Measurements from ENCODE around the gene MRPL12.

Gene MRPL12

DNA sequence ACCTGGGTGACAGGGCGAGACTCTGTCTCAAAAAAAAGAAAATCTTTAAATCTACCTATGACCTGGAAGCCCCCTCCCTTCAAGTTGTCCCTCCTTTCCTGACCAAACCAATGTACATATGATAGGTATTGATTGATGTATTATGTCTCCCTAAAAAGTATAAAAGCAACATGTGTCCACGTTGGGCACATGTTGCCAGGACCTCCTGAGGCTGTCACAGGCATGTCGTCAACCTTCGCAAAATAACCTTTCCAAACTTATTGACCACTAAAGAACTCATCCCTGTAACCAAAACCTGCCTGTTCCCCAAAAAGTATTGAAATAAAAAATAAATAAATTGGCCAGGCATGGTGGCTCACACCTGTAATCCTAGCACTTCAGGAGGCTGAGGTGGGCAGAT lies 41.2 kb upstream of the MRPL12 start:
- no peaks in the 10 kb centered on the region for H3K27me3 ChIP-seq (ENCODE audit: insufficient read depth, poor library complexity, severe bottlenecking)
- no peak overlapping the region for H3K27ac ChIP-seq (replicated peaks)
- DNase-seq (ENCODE audit: low read depth in 1 of 2, low spot score in 1 of 2), result no peak
- no peak overlapping the region for H3K4me3 ChIP-seq (replicated peaks; ENCODE audit: insufficient read depth, low read length)
- no peak for TF ChIP-seq SPI1 (IDR thresholded peaks at IDR 0.05; ENCODE audit: borderline replicate concordance, low read depth)
- TF ChIP-seq, protein P1, sequence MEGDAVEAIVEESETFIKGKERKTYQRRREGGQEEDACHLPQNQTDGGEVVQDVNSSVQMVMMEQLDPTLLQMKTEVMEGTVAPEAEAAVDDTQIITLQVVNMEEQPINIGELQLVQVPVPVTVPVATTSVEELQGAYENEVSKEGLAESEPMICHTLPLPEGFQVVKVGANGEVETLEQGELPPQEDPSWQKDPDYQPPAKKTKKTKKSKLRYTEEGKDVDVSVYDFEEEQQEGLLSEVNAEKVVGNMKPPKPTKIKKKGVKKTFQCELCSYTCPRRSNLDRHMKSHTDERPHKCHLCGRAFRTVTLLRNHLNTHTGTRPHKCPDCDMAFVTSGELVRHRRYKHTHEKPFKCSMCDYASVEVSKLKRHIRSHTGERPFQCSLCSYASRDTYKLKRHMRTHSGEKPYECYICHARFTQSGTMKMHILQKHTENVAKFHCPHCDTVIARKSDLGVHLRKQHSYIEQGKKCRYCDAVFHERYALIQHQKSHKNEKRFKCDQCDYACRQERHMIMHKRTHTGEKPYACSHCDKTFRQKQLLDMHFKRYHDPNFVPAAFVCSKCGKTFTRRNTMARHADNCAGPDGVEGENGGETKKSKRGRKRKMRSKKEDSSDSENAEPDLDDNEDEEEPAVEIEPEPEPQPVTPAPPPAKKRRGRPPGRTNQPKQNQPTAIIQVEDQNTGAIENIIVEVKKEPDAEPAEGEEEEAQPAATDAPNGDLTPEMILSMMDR (IDR thresholded peaks at IDR 0.05; ENCODE audit: insufficient read depth, low read length), result no peak

DNA sequence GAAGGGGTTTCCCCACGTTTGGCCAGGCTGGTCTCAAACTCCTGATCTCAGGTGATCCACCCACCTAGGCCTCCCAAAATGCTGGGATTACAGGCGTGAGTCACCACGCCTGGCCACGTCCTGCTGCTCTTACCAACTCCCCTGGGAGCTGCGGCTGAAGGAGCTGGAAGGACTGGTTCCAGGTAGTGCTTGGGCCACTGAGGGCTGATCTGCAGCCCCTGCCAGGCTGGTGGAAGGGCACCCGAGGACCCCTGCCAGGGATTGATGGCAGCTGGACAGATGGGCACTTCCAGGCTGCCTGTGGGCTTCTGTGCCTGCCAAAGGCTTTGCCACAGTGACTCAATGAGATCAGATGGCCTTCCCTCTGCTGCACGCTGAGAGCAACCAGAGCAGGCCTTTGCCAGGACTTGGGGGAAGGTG lies 39.1 kb upstream of the MRPL12 start:
- Histone ChIP-seq H3K4me3 (replicated peaks; ENCODE audit: insufficient read depth, low read length) (no peak overlapping the region), H3K27me3 (ENCODE audit: insufficient read depth, poor library complexity, severe bottlenecking) (no peaks in the 10 kb centered on the region), H3K27ac (replicated peaks) (no peak overlapping the region)
- TF ChIP-seq, protein P2, sequence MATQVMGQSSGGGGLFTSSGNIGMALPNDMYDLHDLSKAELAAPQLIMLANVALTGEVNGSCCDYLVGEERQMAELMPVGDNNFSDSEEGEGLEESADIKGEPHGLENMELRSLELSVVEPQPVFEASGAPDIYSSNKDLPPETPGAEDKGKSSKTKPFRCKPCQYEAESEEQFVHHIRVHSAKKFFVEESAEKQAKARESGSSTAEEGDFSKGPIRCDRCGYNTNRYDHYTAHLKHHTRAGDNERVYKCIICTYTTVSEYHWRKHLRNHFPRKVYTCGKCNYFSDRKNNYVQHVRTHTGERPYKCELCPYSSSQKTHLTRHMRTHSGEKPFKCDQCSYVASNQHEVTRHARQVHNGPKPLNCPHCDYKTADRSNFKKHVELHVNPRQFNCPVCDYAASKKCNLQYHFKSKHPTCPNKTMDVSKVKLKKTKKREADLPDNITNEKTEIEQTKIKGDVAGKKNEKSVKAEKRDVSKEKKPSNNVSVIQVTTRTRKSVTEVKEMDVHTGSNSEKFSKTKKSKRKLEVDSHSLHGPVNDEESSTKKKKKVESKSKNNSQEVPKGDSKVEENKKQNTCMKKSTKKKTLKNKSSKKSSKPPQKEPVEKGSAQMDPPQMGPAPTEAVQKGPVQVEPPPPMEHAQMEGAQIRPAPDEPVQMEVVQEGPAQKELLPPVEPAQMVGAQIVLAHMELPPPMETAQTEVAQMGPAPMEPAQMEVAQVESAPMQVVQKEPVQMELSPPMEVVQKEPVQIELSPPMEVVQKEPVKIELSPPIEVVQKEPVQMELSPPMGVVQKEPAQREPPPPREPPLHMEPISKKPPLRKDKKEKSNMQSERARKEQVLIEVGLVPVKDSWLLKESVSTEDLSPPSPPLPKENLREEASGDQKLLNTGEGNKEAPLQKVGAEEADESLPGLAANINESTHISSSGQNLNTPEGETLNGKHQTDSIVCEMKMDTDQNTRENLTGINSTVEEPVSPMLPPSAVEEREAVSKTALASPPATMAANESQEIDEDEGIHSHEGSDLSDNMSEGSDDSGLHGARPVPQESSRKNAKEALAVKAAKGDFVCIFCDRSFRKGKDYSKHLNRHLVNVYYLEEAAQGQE (IDR thresholded peaks at IDR 0.05; ENCODE audit: insufficient replicate concordance, low read depth), result no peak
- TF ChIP-seq POLR2AphosphoS5 (IDR thresholded peaks at IDR 0.05; ENCODE audit: low read depth), result no peak
- TF ChIP-seq, protein P1 (IDR thresholded peaks at IDR 0.05; ENCODE audit: insufficient read depth, low read length), result no peak
- TF ChIP-seq GABPA (IDR thresholded peaks at IDR 0.05; ENCODE audit: low read depth), result no peak
- TF ChIP-seq SPI1 (IDR thresholded peaks at IDR 0.05; ENCODE audit: borderline replicate concordance, low read depth), result no peak
- DNase-seq (ENCODE audit: low read depth in 1 of 2, low spot score in 1 of 2), result no peak

DNA sequence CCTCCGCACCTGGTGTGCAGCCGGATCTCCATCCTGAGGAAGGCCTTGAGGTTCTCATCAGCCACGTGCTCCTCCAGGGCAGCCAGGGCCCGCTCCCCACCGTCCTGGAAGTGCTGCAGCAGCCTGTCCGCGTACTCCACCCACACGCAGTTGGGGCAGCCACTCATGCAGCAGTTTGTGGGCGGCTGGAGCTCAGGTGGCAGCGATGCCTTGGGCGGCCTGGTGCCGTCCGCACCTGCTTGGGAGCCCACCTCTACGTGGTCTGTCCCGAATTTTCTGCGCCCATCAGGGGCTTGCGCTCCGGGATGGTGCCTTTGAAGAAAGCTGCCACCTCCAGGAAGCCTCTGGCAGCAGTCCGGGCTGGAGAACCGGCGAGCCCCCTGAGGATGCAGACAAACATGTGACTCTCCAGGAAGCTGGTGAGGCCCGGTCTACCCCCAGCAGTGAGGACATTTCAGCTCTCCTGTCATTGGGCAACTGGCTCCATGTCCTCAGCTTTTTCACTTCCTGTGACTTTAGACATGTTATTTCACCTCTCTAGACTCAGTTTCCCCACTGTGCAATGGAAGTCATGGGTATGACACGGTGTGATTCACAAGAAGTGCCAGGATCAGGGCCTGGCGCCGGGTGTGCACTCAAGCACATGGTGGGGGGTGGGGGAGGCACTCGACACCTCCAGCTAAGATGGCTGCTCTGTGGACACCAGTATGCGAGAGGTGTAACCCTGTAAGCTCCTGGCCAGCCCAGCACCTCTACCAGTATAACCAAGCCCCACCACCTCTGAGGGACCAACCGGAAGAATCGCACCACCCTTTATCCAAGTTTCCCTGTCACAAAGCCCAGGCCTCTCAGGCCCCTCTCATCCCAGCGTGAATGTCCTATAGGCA lies 37.7 kb upstream of the MRPL12 start:
- Histone ChIP-seq H3K4me3 (replicated peaks; ENCODE audit: insufficient read depth, low read length) (peak overlapping the region; percentile 93), H3K27me3 (ENCODE audit: insufficient read depth, poor library complexity, severe bottlenecking) (no peaks in the 10 kb centered on the region), H3K27ac (replicated peaks) (peak overlapping the region; percentile 93)
- peak; percentile 60 to 62 for DNase-seq (ENCODE audit: low read depth in 1 of 2, low spot score in 1 of 2)
- no peak; the same call in 1 of the 2 replicates for TF ChIP-seq POLR2AphosphoS5 (IDR thresholded peaks at IDR 0.05; ENCODE audit: low read depth)
- TF ChIP-seq, protein P2 (IDR thresholded peaks at IDR 0.05; ENCODE audit: insufficient replicate concordance, low read depth), result peak; percentile 4

DNA sequence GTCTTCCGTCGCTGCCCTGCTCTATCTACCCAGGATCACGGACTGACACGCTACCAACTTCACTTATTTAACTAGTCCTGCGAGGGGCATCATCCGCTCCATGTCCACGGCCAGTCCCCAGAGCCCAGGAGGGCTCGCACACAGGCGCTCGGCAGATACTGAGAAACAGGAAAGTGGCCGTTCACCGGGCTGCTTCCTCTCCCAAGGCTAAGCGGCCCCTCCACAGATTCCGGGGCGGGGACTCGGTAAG lies 37.1 kb upstream of the MRPL12 start:
- H3K4me3 ChIP-seq (replicated peaks; ENCODE audit: insufficient read depth, low read length), result peak overlapping the region; percentile 93
- H3K27me3 ChIP-seq (ENCODE audit: insufficient read depth, poor library complexity, severe bottlenecking), result no peaks in the 10 kb centered on the region
- TF ChIP-seq, protein P1 (IDR thresholded peaks at IDR 0.05; ENCODE audit: insufficient read depth, low read length), result no peak
- TF ChIP-seq POLR2AphosphoS5 (IDR thresholded peaks at IDR 0.05; ENCODE audit: low read depth), result no peak; the same call in 1 of the 2 replicates
- TF ChIP-seq SPI1 (IDR thresholded peaks at IDR 0.05; ENCODE audit: borderline replicate concordance, low read depth), result no peak
- TF ChIP-seq, protein P2 (IDR thresholded peaks at IDR 0.05; ENCODE audit: insufficient replicate concordance, low read depth), result no peak
- peak overlapping the region; percentile 93 for H3K27ac ChIP-seq (replicated peaks)
- DNase-seq (ENCODE audit: low read depth in 1 of 2, low spot score in 1 of 2), result peak in 1 of 2 experiments; percentile 45

All from HL-60 (cell line).